Astrocyte of the spinal cord (primary cell): ENCODE results near the gene OXNAD1.

Experiments used
- DNase-seq: peaks from one replicate; pipeline ENCODE4 v3.0.0; 2011; ENCODE audit warnings: low read depth, low spot score
- H3K4me3 ChIP-seq: 2 replicates; pipeline ENCODE4 v1.5.1; 2011; ENCODE audit warnings: low read depth, mild to moderate bottlenecking, low read length, moderate library complexity
- CTCF ChIP-seq: IDR thresholded peaks from 2 replicates; pipeline ENCODE4 v1.5.1; 2012; ENCODE audit warnings: low read depth, mild to moderate bottlenecking, low read length, inconsistent platforms
- in situ Hi-C: cut with HindIII; loops from 2 replicates; pipeline ENCODE4 v1.10.0; 2017; ENCODE audit warnings: low sequenced_read_pairs

OXNAD1 gene

GRCh38 chr3:16290007-16290826 is 25.2 kb downstream of the OXNAD1 start:
- in situ Hi-C loops: no loop called here
- no peak overlapping the region for H3K4me3 ChIP-seq
- DNase-seq: peak; percentile 77
- peak; percentile 84 for TF ChIP-seq CTCF

GRCh38 chr3:16290827-16291196 is 25.8 kb downstream of the OXNAD1 start:
- TF ChIP-seq CTCF: no peak
- DNase-seq: peak; percentile 53
- no peak overlapping the region for H3K4me3 ChIP-seq
- in situ Hi-C loops: no loop called here

- in situ Hi-C loops: no loop called here
- no peak for DNase-seq
- no peak for TF ChIP-seq CTCF
- H3K4me3 ChIP-seq: no peak overlapping the region
These were observed 29.8 kb downstream of the OXNAD1 start for GRCh38 chr3:16294844-16295243.

- in situ Hi-C loops: no loop called here
- no peak for TF ChIP-seq CTCF
- no peak for DNase-seq
- no peak overlapping the region for H3K4me3 ChIP-seq
These were observed 30.4 kb downstream of the OXNAD1 start for GRCh38 chr3:16295298-16295890.

- in situ Hi-C loops: no loop called here
- H3K4me3 ChIP-seq: no peak overlapping the region
- no peak for TF ChIP-seq CTCF
- no peak for DNase-seq
These were observed 33.2 kb downstream of the OXNAD1 start for GRCh38 chr3:16297997-16298885.

- no peak for TF ChIP-seq CTCF
- H3K4me3 ChIP-seq: no peak overlapping the region
- in situ Hi-C loops: no loop called here
- no peak for DNase-seq
These were observed 33.9 kb downstream of the OXNAD1 start for GRCh38 chr3:16298891-16299290.
